GM19468 (cell line): ENCODE results near the gene IQCE.

ENCODE experiments used
- ATAC-seq: cut with Tn5 transposase; IDR thresholded peaks from one replicate; pipeline ENCODE4 v1.9.1; 2021; ENCODE audit warnings: mild to moderate bottlenecking, moderate library complexity, moderate number of reproducible peaks; ENCODE audit not compliant: unreplicated experiment; ENCODE audit errors: extremely low read depth

Gene IQCE

GRCh38 chr7:2657920-2658671, 99.3 kb downstream of the IQCE start:
- no peak for ATAC-seq

GRCh38 chr7:2658941-2659340, 100.2 kb downstream of the IQCE start:
- no peak for ATAC-seq

- no peak for ATAC-seq
Measured at GRCh38 chr7:2659556-2660358, 101.0 kb downstream of the IQCE start.

DNA sequence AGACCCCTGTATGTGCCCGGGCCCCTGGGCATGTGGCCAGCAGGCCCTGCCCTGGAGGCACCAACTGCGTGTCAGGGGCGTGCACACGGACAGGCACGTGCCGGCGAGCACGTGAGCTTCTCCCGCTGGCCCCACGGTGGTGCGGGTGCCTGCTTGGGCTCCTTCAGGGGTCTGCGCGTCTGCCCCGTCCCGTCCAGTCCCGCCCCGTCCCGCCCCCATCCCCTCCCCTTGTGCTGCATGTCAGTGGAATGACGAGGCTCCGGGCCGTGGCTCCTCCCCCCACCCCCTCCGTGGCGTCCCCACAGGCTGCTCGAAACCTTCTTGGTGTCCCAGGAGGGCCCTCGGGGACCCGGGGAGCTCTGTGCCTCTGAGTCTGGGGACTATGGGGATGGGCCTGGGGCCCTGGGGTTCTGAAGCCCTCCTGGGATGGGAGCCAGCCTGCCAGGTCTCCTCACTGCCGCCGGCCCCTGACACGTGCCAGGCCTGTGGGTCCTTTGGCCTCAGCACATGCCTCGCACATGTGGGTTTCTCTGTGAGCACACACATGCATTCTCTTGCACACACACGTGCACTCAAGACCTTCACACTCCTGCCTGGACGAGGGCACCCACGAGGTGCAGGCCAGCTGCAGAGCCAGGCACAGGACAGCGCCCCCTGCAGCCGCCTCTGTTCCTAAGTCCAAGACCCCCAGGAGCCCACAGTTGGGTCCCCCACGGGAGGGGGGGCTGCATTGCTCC, 101.7 kb downstream of the IQCE start:
- ATAC-seq = no peak

DNA sequence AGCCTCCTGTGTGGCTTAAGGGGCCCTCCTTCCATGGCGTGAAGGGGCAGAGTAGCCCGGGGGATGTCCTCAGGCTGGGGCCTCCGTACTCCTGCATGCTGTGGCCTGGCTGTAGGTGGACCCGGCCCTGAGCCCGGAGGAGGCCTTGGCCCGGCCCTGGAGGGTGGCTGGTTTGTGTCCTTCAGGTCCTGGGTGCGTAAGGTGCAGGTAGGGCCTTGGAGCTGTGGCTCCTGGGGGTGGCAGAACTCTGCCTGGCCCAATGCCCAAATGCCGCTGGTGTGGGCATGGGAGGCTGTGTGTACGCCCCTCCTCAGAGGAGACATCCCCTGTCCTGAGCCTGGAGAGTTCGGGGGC, 102.3 kb downstream of the IQCE start:
- no peak for ATAC-seq

DNA sequence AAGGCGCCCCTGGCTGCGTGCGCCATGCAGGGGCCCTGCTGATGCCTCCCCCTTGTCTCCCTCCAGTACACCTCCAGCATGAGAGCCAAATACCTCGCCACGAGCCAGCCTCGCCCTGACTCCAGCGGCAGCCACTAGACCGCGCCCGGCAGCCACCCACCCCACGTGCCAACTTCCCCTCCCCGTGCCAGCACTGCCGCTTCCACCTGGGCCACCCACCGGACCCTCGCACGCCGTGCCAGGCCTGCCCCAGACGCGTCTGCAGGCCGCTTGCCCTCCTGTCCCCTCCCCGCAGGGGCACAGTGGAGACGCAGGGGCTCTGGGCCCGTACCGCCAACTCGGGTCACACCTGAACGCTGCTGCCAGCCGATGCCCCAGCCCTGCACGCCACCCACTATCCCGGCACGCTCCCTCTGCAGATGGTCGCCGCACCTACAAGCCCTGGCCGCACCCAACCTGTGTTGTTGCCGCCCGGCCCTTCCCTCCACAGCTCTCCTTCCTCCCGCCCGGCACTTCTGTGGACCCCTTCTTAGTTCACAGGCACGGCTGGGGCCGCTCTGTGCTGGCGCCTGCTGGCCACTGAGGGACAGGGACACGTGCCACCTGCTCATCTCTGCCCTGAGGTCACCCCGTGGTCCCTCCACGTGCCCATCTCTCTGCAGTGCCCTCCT, 103.0 kb downstream of the IQCE start:
- ATAC-seq = no peak

DNA sequence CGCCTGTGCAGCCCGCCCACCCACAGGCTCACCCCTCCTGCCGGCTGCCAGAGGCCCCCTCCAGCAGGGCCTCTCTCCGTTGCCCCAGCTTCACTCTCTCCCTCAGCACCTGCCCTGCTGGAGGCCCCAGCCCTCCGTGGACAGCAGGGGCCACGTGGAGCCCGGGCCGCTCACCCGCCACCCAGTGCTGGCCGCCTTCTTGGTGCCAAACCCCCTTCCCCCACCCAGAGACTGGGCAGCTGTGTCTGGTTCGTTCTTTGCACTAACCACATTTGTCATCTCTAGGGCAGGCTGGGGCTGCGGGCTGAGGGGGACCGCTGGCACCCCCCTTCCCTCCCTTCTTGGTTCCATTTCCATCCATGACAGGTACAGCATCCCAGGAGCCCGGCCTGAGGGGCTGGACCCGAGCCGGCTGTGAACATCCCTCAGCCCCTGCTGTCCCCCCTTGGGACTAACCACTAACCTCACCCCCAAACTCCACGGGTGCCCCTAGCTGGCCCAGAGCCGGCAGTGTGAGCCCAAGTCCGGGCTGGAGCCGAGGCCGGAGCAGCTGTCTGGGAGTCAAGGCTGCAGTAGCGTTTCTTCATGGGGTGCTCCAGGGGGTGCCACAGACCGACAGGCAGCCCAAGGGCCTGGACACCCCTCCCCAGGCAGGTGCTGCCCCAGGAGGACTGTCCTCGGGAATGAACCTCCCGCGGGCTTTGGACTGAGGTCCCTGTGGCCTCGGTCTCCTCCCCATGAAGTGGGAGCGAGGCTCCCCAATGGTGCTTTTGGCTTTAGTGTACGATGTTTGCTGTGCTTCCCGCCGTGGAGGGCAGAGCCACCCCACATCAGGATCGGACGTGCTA, 103.7 kb downstream of the IQCE start:
- no peak for ATAC-seq

DNA sequence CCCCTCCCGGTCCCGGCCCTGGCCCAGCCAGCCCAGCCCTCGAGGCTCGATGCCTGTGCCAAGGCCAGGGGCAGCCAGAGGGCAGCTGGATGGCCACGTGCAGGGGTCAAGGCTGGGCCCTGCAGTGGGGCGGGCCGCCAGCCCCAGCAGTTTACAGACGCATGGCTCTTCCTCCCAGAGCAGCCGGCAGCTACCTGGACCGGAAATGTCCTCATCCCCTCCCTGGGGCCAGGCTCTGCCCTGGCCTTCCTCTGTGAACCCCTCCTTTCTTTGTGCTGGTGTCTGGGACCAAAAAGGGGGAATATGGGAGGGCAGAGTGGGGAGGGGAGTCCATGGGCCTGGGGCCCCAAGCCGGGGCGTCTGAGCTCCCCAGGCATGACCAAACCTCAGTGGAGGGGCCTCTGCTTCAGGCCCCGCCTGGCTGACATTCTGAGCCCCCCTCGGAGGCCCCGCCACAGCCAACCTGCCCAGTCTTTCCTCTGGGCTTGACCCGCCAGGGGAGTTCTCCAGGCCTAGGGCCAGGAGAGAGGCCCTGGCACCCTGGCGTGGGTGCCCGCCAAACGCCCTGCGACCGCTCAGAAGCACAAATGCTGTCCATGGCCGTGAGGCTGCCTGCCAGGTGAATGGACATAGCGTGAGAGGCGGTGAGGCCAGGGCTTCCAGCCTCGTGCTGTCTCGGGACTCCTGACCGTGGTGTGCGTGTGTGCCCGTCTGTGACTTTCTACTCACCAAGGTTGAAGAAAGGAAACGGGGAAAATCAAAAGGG, 104.5 kb downstream of the IQCE start:
- ATAC-seq = no peak

GRCh38 chr7:2663960-2664359, 105.2 kb downstream of the IQCE start:
- no peak for ATAC-seq
